Body of pancreas (tissue), 4 donors: ENCODE measurements around the gene CDKAL1. TPM values are rescaled to one million over a fixed set of nuclear protein-coding genes. Genes with fewer than 3 reads are reported as not detected.

Experiments used
- ATAC-seq: fragments of 150-250 bp; one replicate; pipeline ENCODE4 v1.9.1; 2016
- DNase-seq, 4 donors: peaks; one replicate each; pipeline ENCODE4 v3.0.0-alpha.2; 2019
- H3K27ac ChIP-seq, 4 donors: fragments of 200-600 bp; sonication (generic); 1 replicate in 3 of 4; 2 replicates in 1 of 4; pipeline versions ENCODE4 v1.5.1 to v1.6.1; 2016 to 2019; ENCODE audit warnings: mild to moderate bottlenecking in 1 of 4, mixed read lengths in 1 of 4, moderate library complexity in 1 of 4
- H3K27me3 ChIP-seq, 2 donors: fragments of 200-600 bp; sonication (generic); one replicate each; pipeline ENCODE4 v1.6.0; 2016; ENCODE audit warnings: mild to moderate bottlenecking in 1 of 2
- H3K36me3 ChIP-seq, 2 donors: fragments of 200-600 bp; sonication (generic); replicated peaks in 1 of 2; 2 replicates each; pipeline ENCODE4 v1.5.1; 2016; ENCODE audit warnings: low read depth in 2 of 2; ENCODE audit not compliant: insufficient read depth in 1 of 2
- H3K4me1 ChIP-seq: fragments of 200-600 bp; sonication (generic); one replicate; pipeline ENCODE4 v1.6.0; 2016
- H3K4me3 ChIP-seq, 2 donors: fragments of 200-600 bp; sonication (generic); 1 replicate in 1 of 2; 2 replicates in 1 of 2; pipeline ENCODE4 v1.5.1; 2016 to 2019
- H3K9me3 ChIP-seq, 3 donors: fragments of 200-600 bp; sonication (generic); 1 replicate in 2 of 3; 2 replicates in 1 of 3; pipeline ENCODE4 v1.5.1; 2016
- CTCF ChIP-seq, 7 experiments: fragments of 450-650 bp in 4 of 7; fragments of 200-600 bp in 3 of 7; sonication (generic) in 3 of 7; IDR thresholded peaks; one replicate each; pipeline ENCODE4 v1.5.1; 2016 to 2019; ENCODE audit warnings: antibody characterized with exemption in 7 of 7
- POLR2A ChIP-seq, 3 donors: fragments of 450-650 bp; IDR thresholded peaks; one replicate each; pipeline ENCODE4 v1.6.1; 2016; ENCODE audit warnings: antibody characterized with exemption in 3 of 3, mild to moderate bottlenecking in 2 of 3
- WGBS, 2 donors: methylation state at CpG; one replicate each; pipeline ENCODE4 v1.1.5; 2017; 5-methylcytosine and 5-hydroxymethylcytosine counted together
- intact Hi-C: fragments of 100-400 bp; cut with DNase I; formaldehyde crosslinking; loops from one replicate; pipeline ENCODE4 v1.15.1; 2023
- total RNA-seq, 2 donors: library from RNA; depleted of rRNA; stranded (reverse); fragments of >200 nt; gene quantifications; one replicate each; pipeline ENCODE4 v1.1.0, GENCODE V29; 2016

The CDKAL1 gene
- total RNA-seq, 2 donors from 2014 or later: 16.3 to 18.1 TPM

GRCh38 chr6:20814494-20814893 lies 280.2 kb downstream of the CDKAL1 start:
- ATAC-seq: no peak
- WGBS, 2 donors: 88 to 98% methylated on average over 4 of the region's 4 CpGs
- no peaks in the 10 kb centered on the region for H3K36me3 ChIP-seq

GRCh38 chr6:20816126-20816525 lies 281.9 kb downstream of the CDKAL1 start:
- H3K4me1 ChIP-seq: peaks cover 3% of the 10 kb centered on the region
- ATAC-seq: no peak
- H3K9me3 ChIP-seq: no peaks in the 10 kb centered on the region
- no peak for TF ChIP-seq POLR2A (IDR thresholded peaks at IDR 0.05)
- TF ChIP-seq CTCF (IDR thresholded peaks at IDR 0.05): no peak
- H3K36me3 ChIP-seq: no peaks in the 10 kb centered on the region
- H3K4me3 ChIP-seq: no peak overlapping the region
- WGBS, 2 donors: 80 to 83% methylated on average over 1 of the region's 1 CpG
- no peak overlapping the region for H3K27ac ChIP-seq
- H3K27me3 ChIP-seq: no peaks in the 10 kb centered on the region
- DNase-seq: no peak
- intact Hi-C loops: no loop called here

More at GRCh38 chr6:20814494-20814893, 280.2 kb downstream of the CDKAL1 start:
- Histone ChIP-seq H3K4me3 (no peak overlapping the region), H3K9me3 (no peaks in the 10 kb centered on the region), H3K4me1 (peaks cover 8% of the 10 kb centered on the region), H3K27ac (no peak overlapping the region), H3K27me3 (no peaks in the 10 kb centered on the region)
- DNase-seq: no peak
- TF ChIP-seq CTCF (IDR thresholded peaks at IDR 0.05) (no peak), POLR2A (IDR thresholded peaks at IDR 0.05) (no peak)
- intact Hi-C loops: no loop called here

- no peak overlapping the region for H3K27ac ChIP-seq
- H3K9me3 ChIP-seq: no peaks in the 10 kb centered on the region
- H3K27me3 ChIP-seq: no peaks in the 10 kb centered on the region
- TF ChIP-seq CTCF (IDR thresholded peaks at IDR 0.05): no peak
- no peak for TF ChIP-seq POLR2A (IDR thresholded peaks at IDR 0.05)
- intact Hi-C loops: no loop called here
- no peak overlapping the region for H3K4me3 ChIP-seq
- WGBS, 2 donors: 86 to 95% methylated on average over 2 of the region's 2 CpGs
- no peaks in the 10 kb centered on the region for H3K4me1 ChIP-seq
- H3K36me3 ChIP-seq: no peaks in the 10 kb centered on the region
- ATAC-seq: no peak
- DNase-seq: no peak
Observed at GRCh38 chr6:20817806-20818320, 283.6 kb downstream of the CDKAL1 start.

- Histone ChIP-seq H3K4me3 (no peak overlapping the region), H3K9me3 (no peaks in the 10 kb centered on the region), H3K27ac (no peak overlapping the region), H3K27me3 (no peaks in the 10 kb centered on the region), H3K4me1 (no peaks in the 10 kb centered on the region), H3K36me3 (no peaks in the 10 kb centered on the region)
- ATAC-seq: no peak
- TF ChIP-seq POLR2A (IDR thresholded peaks at IDR 0.05): no peak
- no peak for TF ChIP-seq CTCF (IDR thresholded peaks at IDR 0.05)
- intact Hi-C loops: no loop called here
- WGBS, 2 donors: 94 to 96% methylated on average over 7 of the region's 7 CpGs
- no peak for DNase-seq
Observed at GRCh38 chr6:20819774-20820400, 285.6 kb downstream of the CDKAL1 start.

GRCh38 chr6:20826378-20826777 lies 292.1 kb downstream of the CDKAL1 start:
- TF ChIP-seq CTCF (IDR thresholded peaks at IDR 0.05): no peak
- no peak for TF ChIP-seq POLR2A (IDR thresholded peaks at IDR 0.05)
- intact Hi-C loops: no loop called here
- no peak overlapping the region for H3K27ac ChIP-seq
- H3K4me1 ChIP-seq: no peaks in the 10 kb centered on the region
- H3K27me3 ChIP-seq: no peaks in the 10 kb centered on the region
- H3K9me3 ChIP-seq: no peaks in the 10 kb centered on the region
- no peaks in the 10 kb centered on the region for H3K36me3 ChIP-seq
- 78% methylated on average over 6 of the region's 6 CpGs for WGBS, 2 donors
- no peak overlapping the region for H3K4me3 ChIP-seq
- no peak for DNase-seq
- ATAC-seq: no peak
